G401 (cell line): ENCODE measurements around the gene AGPAT4. TPM values are rescaled to one million over a fixed set of nuclear protein-coding genes. Genes with fewer than 3 reads are reported as not detected.
"Not testable (repeated sequence)": the region's sequence is repeated elsewhere in the genome, so short reads cannot be mapped to it uniquely, and the experiment has no call there.

ENCODE experiments used
- DNase-seq: peaks from one replicate; pipeline ENCODE4 v3.0.0-alpha.2; 2015; ENCODE audit warnings: low spot score
- in situ Hi-C: cut with HindIII; loops from 2 replicates; pipeline ENCODE4 v1.10.0; 2016; ENCODE audit warnings: low sequenced_read_pairs, mixed read lengths
- total RNA-seq: library from RNA; depleted of rRNA; stranded (reverse); fragments of >200 nt; shearing (Covaris generic); gene quantifications from 2 replicates; pipeline ENCODE4 v1.2.3, GENCODE V29; 2014

The AGPAT4 gene
- total RNA-seq, 1 experiment from 2014 or later: 3.6 TPM

DNA sequence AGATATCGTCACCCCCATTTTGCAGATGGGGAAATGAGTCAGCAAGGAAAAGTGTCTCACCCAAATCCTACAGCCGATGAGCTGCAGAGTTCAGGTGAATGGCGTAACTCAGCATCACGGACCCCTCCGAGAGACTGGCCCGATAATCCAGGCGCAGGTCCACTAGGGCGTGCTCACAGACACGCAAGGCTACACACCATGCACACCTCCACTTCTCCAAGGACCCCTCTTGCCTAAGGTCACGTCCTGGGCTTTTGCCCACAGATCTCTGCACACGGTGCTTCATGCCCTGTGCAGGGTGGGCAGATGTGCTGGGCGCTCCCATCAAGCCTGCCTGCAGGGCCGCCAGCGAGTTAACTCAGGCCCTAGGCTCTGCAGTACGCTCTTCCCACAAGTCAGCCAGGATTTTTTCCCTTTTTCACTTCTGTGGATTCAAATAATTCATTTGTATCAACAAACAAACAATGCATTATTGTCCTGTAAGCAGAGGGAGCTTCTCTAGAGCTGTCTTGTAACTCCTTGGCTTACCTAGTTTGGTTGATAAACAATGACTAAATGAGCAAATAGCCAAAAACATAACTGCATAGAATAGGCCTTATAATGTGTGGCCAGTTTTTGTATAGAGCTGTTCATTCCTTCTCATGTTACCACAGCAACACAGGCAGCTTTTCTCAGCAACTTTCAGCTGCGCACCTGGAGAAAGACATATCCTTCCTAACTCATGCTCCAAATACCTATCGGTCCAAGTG is 139.1 kb downstream of the AGPAT4 start:
- DNase-seq: no peak
- in situ Hi-C loops: no loop called here

DNA sequence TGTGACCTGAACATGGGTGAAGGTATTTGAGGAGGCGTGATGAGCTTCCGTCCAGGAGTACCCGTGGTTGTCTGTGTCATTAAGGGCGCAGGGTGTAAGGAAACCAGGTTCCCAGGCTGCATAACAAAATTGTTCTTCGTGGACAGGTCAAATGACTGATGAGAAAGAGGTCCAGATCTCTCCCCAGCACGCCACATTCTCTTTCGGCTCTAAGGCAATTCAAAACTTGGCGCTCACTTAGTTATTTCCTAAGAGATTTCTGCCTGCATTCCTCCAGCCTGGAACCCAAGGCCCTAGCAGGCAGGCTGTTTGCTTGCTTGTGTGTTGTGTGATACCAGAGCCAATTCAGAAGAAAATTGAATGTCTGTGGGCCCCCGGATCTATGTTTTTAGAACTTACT is 139.9 kb downstream of the AGPAT4 start:
- no peak for DNase-seq
- in situ Hi-C loops: no loop called here

DNA sequence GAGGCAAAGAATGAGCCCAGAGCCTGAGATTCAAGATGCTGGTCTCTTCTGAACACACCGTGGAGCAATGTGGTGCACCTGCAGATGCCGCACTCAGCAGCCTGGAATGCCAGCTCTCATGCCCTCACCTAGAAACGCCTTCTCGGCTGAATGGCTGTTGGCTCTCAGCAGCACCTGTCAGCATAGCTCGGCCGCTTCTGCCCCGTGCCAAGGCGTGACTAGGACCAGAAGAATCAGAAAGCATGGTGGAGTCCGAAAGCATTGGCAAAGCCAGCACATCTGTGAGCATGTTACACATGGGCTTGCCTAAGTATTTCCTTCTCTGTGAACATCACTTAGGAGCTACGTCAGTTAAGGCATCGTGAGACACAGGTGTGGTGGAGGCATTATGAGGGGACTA is 141.5 kb downstream of the AGPAT4 start:
- in situ Hi-C loops: no loop called here
- no peak for DNase-seq

DNA sequence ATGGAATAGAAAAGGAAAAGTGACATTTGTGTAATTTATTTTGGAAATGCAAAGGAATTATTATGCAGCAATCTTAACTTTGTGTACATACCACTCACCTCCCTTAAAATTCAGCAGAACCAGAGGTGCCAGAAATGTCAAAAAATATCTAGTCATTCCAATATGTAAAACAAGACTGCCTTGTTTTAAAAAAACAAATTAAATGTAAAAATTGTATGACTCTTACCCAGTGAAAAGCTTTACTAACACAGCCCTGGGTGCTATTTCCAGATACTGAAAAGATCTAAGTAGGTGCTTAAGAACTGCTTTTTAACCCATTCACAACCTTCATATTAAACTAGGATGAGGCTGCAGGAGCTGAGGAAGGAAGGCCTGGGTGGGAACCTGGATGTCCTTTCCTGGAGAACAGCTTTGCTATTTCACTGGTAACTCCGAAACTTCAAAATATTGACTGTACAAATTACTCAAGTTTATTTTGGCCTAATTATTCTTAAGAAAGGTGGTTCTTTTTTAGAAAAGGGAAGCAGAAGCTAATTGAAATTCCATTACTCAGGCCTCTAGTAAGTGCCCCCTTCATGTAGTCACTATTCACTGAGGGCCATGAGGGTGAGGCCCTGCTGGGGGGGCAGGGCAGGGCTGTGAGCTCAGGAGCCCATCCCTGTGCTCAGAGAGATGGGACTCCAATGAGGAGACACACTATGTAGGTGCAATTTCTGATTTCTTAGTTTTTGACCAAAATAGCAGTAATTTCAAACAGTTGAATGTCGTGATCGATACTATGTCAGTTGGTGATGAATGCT is 142.7 kb downstream of the AGPAT4 start:
- in situ Hi-C loops: no loop called here
- DNase-seq: no peak

DNA sequence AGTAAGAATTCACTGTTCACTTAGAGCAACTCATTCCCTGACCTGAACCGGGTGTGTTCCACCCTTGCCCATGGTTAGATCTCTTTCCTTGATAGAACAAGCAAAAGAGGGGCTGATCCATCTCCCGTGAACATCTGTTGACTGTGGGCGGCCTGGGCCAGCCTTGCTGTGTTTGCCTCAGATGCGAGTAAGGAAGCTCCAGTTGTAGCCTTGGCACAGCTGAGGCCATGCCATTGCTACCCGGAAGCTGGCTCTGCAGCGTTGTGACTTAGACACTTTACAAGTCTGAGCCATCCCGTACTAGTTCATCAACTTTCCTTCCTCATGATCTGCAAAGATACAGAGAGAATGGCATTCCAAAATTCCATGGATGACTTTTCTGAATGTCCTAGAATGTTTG is 143.3 kb downstream of the AGPAT4 start:
- no peak for DNase-seq
- in situ Hi-C loops: no loop called here

DNA sequence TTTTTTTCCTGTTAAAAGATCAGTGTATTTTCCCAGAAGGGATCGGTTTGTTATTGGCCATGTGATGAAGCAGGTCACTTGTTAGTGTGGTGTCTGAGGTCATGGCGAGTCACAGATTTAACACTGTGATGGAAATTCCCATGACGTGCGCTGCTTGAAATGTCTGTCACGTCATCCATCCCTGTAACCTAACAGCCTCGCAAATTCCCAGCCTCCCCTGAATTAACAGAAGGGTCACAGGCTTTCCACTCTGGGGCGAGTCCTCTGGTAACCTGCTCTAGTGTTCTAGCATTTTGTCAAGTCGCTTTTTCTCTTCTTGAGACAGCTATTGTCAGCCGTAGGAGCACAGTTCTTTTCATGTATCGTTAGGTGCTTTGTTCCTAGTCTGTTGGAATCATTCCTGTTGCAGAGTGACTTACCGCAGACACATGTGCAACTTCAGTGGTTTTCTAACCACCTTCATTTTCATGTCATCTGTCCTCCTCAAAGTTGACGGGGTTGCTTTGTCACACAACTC is 145.1 kb downstream of the AGPAT4 start:
- in situ Hi-C loops: no loop called here
- DNase-seq: no peak

DNA sequence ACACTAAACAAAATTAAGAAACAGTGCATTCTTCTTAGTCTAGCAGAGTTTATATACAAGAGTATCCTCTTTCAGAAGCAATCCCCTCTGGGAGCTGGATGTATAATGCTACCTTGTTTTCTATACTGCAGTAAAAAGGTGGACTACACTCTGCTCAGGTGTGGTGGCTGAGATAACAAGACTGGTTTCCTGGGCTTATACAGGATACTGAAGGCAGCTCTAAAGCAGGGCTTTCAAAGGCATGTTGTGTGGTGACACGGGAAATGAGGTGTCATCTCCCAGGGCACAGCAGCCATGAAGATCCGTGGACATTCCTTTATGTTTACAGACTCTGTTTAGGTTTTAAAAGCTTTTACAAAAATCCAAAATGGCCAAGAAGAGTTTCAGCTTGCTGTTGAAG is 145.6 kb downstream of the AGPAT4 start:
- DNase-seq: no peak
- in situ Hi-C loops: no loop called here

DNA sequence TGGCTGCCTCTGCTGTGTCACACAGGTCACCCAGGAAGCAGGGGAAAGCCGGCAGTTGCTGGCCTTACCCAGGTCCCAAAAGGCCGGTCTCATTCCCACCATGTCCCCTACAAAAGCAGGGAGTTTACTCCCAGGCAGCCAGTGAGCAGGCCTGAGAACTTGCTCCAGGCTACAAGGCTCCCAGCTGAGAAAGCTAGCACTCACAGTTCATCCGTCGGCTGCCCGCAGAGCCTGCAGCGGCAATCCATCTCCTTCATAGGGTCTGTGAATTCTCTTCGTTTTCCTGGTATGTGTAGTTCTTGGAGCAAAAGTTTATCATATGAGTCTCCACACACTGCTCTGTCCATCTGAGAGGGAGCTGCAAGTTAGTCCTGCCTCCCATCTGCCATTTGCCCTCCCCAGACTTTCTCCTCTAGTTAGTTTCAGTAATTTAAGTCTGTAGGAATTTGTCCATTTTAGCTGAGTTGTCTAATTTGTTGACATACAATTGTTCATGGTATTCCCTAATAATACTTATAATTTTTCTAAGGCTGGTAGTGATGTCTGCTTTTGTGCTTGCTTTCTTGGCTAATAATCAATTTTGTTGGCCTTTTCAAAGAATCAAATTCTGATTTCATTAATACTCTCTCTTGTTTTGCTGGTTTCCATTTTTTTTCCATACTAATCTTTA is 146.7 kb downstream of the AGPAT4 start:
- in situ Hi-C loops: no loop called here

DNA sequence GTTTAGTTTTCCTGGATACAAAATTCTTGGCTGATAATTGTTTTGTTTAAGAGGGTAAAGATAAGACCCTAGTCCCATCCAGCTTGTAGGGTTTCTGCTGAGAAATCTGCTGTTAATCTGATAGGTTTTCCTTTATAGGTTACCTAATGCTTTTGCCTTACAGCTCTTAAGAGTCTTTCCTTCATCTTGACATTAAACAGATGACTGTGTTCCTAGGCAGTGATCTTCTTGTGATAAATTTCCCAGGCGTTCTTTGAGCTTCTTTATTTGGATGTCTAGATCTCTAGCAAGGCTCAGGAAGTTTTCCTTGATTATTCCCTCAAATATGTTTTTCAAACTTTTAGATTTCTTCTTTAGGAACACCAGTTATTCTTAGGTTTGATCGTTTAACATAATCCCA is 148.3 kb downstream of the AGPAT4 start:
- in situ Hi-C loops: no loop called here
- DNase-seq: no peak

More for the DNA sequence above, 146.7 kb downstream of the AGPAT4 start:
- no peak for DNase-seq

DNA sequence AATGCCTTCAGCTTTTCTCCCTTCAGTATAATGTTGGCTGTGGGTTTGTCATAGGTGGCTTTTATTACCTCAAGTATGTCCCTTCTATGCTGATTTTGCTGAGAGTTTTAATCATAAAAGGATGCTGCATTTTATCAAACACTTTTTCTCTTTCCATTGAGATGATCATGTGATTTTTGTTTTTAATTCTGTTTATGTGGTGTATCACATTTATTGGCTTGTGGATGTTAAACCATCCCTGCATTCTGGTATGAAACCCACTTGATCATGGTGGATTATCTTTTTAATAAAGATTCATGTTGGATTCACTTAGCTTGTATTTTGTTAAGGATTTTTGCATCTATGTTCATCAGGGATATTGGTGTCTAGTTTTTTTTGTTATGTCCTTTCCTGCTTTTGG is 150.5 kb downstream of the AGPAT4 start:
- DNase-seq, in situ Hi-C loops: not testable (repeated sequence)

DNA sequence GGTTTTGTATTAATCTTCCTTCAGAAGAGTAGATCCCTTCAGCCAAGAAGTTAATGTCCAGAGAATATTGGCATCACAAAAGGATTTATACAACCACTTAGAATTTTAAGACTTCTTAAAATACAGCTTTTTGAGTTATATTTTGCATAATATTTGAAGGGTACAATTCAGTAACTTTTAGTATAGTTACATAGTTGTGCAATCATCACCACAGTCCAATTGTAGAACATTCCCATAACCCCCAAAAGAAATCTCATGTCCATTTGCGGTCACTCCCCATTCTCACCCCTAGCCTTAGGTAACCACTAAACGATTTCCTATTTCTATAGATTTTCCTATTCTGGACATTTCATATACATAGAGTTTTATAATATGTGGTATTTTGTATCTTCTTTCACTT is 155.9 kb downstream of the AGPAT4 start:
- DNase-seq: no peak
- in situ Hi-C loops: no loop called here

DNA sequence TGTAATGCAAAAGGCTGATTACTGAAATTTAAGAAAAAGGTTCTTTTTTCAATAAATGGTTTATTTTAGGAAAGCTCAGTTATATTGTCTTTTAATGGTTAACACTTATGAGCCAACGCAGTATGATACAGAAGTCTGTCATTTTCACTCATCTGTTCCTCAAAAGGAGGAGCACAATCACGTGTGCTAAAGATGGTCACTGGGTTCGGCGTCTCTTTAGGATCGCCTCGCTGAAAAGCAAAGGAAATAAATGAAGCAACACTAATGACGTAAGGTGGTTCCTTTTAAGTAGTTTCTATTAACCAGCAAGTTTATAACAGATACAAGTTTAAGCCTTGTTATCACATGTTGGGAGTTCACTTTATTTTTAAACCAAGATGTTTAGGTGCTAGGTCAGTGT is 156.6 kb downstream of the AGPAT4 start:
- in situ Hi-C loops: no loop called here
- DNase-seq: no peak

DNA sequence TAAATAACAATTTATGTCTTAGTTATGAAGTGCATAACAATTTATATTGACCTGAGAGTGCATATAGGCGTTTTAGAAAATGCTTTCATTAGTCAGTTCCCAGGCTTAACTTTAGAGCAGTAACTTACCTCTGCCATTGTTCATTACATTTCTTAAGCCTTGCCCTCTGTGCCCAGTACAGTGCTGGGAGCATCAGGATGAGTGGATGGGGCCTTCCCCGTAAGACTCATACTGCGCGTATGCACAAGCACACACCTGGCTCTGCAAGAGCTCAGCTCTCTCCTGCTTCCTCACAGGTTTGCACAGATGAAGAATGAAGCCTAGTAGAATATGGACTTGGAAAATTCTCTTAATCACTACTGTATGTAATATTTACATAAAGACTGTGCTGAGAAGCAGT is 157.3 kb downstream of the AGPAT4 start:
- in situ Hi-C loops: no loop called here
- DNase-seq: no peak

DNA sequence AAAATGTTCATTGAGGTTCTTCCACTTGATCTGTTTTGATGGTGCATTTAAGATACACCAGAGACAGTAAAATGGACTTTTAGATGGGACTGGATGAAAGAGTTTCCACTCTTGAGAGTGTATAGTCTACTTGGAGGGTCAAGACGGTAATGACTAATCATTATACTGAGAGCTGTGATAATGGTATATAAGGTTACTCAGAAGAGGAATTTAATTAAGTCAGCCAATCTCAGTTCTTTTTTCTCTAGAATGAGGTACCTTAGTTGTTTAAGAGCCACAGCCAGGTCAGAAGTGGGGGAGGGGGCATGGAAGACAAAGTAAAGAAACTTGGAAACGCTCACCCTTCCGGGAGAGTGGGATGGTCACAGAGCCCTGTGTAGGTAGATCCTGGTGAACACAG is 158.4 kb downstream of the AGPAT4 start:
- in situ Hi-C loops: no loop called here
- DNase-seq: no peak

DNA sequence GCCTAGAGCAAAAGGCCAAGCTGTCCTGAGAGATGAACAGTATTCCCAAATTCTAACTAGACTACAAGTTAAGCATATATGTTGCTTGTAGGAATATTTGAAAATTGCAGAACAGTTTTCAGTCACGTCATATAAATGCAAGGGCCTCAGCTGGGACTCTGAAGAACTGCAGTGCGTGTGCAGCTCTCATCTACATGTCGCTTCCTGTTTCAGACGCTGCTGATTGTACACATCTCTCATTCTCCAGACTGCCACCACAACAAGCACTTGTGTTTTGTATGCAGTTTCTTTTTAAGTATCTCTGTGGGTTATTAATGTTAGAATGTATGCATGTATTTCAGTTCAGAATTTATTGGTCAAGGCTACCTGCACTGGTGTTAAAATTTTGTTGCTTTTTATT is 162.6 kb downstream of the AGPAT4 start:
- no peak for DNase-seq
- in situ Hi-C loops: no loop called here

DNA sequence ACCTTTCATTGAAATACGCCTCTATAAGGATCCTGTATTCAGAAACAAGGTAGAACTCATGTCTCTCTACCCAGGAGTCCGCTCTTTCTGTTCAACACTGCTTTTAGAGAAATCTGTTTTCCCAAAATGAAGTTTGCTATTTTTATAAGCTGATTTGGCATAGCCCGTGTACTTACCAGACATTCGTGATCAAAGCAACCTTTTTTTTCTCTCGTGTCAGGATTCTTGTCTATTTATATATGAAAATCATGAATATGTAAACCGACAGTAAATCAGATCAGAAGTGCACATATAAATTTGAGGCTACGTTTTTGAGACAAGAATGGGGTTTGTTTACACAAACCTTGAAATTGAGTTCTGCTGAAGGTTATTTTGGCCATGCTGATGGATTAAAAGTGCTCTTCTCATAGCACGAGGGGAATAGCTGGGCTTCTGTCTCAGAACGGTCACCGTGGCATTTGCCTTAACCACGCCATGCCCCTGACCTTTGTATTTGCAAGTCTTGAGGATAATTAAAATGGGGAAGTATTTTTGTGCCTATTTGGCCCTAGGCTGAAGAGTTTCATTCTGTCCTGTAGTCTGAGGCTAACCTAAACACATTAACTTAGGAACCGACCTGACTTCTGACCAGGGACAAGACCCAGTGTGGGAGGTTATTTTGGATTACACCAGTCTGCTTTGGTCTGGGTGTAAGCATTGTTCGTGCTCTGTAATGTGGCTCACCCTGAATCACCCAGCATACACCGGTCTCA is 163.7 kb downstream of the AGPAT4 start:
- DNase-seq: no peak
- in situ Hi-C loops: no loop called here

DNA sequence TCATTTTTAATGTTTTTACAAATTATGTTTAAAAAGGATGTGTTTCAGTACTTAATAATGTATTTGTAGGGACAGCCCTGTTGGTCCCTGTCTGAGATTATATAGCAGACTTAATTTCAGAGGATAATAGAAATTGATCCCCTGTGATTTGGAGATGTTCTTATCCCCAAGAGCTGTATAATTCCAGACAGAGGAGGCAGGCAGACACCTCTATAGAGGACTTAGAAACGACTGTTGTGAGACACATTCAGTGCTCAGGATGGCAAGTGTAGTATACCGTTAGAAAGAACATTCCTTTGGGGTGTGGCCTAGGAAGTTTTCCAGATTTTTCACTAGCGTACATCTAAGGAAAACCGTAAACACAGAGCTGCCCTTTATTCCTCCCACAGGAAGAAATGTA is 164.5 kb downstream of the AGPAT4 start:
- in situ Hi-C loops: no loop called here
- DNase-seq: no peak

DNA sequence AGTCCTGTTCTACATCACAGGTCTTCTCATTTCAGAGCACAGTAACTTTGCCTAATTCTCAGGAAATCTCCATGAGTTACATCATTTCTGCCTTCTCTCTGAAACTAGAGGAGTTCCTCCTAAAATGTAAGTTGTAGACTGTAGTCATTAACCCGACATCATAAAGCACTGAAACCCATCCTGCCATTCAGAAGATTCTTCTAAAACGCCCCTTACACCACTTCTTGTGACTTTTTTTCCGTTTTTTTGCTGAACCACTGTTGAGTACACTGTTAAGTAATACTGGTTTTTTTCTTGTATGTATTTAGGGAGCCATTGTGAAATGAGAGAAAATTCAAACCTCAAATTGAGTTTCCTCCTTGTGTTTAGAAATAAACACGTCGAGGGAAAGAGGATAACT is 164.9 kb downstream of the AGPAT4 start:
- DNase-seq: no peak
- in situ Hi-C loops: no loop called here
